GM23248 (cell line): Measurements from ENCODE around the gene TBL1XR1.

Source experiments
- EZH2 ChIP-seq: fragments of 200-600 bp; sonication (generic); IDR thresholded peaks from 2 replicates; pipeline ENCODE4 v1.6.1; 2018; ENCODE audit warnings: antibody characterized with exemption, mild to moderate bottlenecking; ENCODE audit not compliant: insufficient read depth, poor library complexity, severe bottlenecking
- EZH2phosphoT487 ChIP-seq: fragments of 200-600 bp; sonication (generic); IDR thresholded peaks from 2 replicates; pipeline ENCODE4 v1.6.1; 2018; ENCODE audit warnings: antibody characterized with exemption, moderate library complexity, mild to moderate bottlenecking, low read depth; ENCODE audit not compliant: insufficient read depth

- TF ChIP-seq EZH2: no peak
- no peak for TF ChIP-seq EZH2phosphoT487
Measured at GRCh38 chr3:177194299-177194698, 3.0 kb downstream of the TBL1XR1 start.
